ENCODE measurements around the gene MAP3K15.

DNA sequence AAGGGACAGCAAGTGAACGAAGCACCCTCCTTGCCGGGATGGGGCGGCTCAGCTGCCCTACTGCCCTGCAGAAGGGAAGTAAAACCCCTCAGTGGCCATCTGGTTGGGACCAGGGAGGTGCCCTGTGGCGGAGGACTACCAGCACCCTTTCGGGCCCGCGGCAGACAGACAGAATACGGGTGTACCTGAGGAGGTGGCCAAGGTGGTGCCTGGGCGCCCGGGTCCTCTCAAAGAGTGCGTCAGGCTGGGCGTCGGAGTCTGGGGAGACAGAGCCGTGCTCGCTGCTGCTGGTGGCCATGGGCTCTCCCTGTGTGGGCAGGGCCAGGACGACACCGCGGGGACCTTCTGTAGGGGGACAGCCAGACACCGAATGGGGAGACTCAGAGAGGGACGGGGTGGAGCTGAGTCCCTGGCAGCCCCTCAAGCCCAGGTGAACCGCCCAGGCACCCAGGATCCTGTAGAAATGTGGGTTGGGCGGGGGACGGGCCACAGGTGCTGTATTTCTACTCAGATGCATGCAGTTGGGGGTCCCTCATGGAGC lies 141.9 kb downstream of the MAP3K15 start:
- TF ChIP-seq CTCF (IDR thresholded peaks at IDR 0.05) = no peak
- TF ChIP-seq POLR2A (IDR thresholded peaks at IDR 0.05) = no peak
